Measurements from ENCODE around the gene DAAM2.

Gene DAAM2

GRCh38 chr6:39891976-39892375 is 99.8 kb downstream of the DAAM2 start:
- FAIRE-seq, result no peak

GRCh38 chr6:39892490-39893129 is 100.4 kb downstream of the DAAM2 start:
- FAIRE-seq, result no peak

- no peak for FAIRE-seq
Observed at GRCh38 chr6:39893286-39893685, 101.1 kb downstream of the DAAM2 start.

- no peak for FAIRE-seq
Observed at GRCh38 chr6:39896701-39897100, 104.5 kb downstream of the DAAM2 start.

GRCh38 chr6:39897698-39898097 is 105.5 kb downstream of the DAAM2 start:
- no peak for FAIRE-seq

GRCh38 chr6:39898625-39899024 is 106.4 kb downstream of the DAAM2 start:
- no peak for FAIRE-seq

GRCh38 chr6:39899554-39900295 is 107.5 kb downstream of the DAAM2 start:
- no peak for FAIRE-seq

GRCh38 chr6:39901116-39901655 is 109.0 kb downstream of the DAAM2 start:
- no peak for FAIRE-seq

- no peak for FAIRE-seq
Observed at GRCh38 chr6:39901670-39902069, 109.5 kb downstream of the DAAM2 start.

- FAIRE-seq, result no peak
Observed at GRCh38 chr6:39902136-39902535, 110.0 kb downstream of the DAAM2 start.

GRCh38 chr6:39902786-39903465 is 110.8 kb downstream of the DAAM2 start:
- FAIRE-seq, result no peak

GRCh38 chr6:39903656-39904055 is 111.5 kb downstream of the DAAM2 start:
- FAIRE-seq, result no peak

- no peak for FAIRE-seq
Observed at GRCh38 chr6:39904946-39905639, 112.9 kb downstream of the DAAM2 start.

GRCh38 chr6:39905640-39905975 is 113.4 kb downstream of the DAAM2 start:
- no peak for FAIRE-seq

- no peak for FAIRE-seq
Observed at GRCh38 chr6:39906318-39906761, 114.2 kb downstream of the DAAM2 start.

- FAIRE-seq, result no peak
Observed at GRCh38 chr6:39907871-39908575, 115.8 kb downstream of the DAAM2 start.

- FAIRE-seq, result no peak
Observed at GRCh38 chr6:39908838-39909583, 116.8 kb downstream of the DAAM2 start.

GRCh38 chr6:39909701-39910100 is 117.5 kb downstream of the DAAM2 start:
- no peak for FAIRE-seq

GRCh38 chr6:39910164-39910563 is 118.0 kb downstream of the DAAM2 start:
- FAIRE-seq, result no peak

- no peak for FAIRE-seq
Observed at GRCh38 chr6:39910744-39911143, 118.6 kb downstream of the DAAM2 start.

- FAIRE-seq, result no peak
Observed at GRCh38 chr6:39911513-39912125, 119.4 kb downstream of the DAAM2 start.

Data from TTC549 (cell line).